SK-N-SH (cell line): ENCODE data around the gene RNF138. TPM values are rescaled to one million over a fixed set of nuclear protein-coding genes. Genes with fewer than 3 reads are reported as not detected.

ENCODE experiments used
- CTCF ChIA-PET: fragments of 300-600, 350-600 bp; formaldehyde crosslinking; extraction: SDS; loops from one replicate; lab custom pipeline; 2021; lab: Yijun Ruan, JAX
- POLR2A ChIA-PET: fragments of 350-600 bp; sonication (Branson Sonifier 250); formaldehyde crosslinking; extraction: SDS; loops from one replicate; lab custom pipeline; 2020; ENCODE audit warnings: antibody characterized with exemption, inconsistent platforms; lab: Yijun Ruan, JAX
- DNase-seq: peaks from one replicate; pipeline ENCODE4 v3.0.0; 2012
- H2AFZ ChIP-seq: fragments of 200-600 bp; sonication (generic); 2 replicates; pipeline ENCODE4 v1.8.1; 2016; ENCODE audit warnings: antibody characterized with exemption, mild to moderate bottlenecking, low read depth
- H3F3A ChIP-seq: fragments of 200-600 bp; sonication (generic); replicated peaks from 2 replicates; pipeline ENCODE3; 2016; ENCODE audit warnings: antibody characterized with exemption, mild to moderate bottlenecking; ENCODE audit not compliant: insufficient read depth
- H3K27ac ChIP-seq, 2 experiments: fragments of 200-500 bp in 1 of 2; fragments of 200-600 bp in 1 of 2; sonication (Bioruptor generic) in 1 of 2; sonication (generic), shearing (Covaris generic) in 1 of 2; 2 replicates each; pipeline versions ENCODE4 v1.5.1 to v1.6.1; 2014 to 2016; ENCODE audit warnings: low read depth in 2 of 2, inconsistent platforms in 1 of 2, low read length in 1 of 2, mild to moderate bottlenecking in 1 of 2, mixed read lengths in 1 of 2
- H3K27me3 ChIP-seq: fragments of 200-600 bp; sonication (generic), shearing (Covaris generic); 2 replicates; pipeline ENCODE4 v1.6.1; 2016; ENCODE audit warnings: mixed run types; ENCODE audit not compliant: insufficient read depth
- H3K36me3 ChIP-seq, 2 experiments: fragments of 200-500 bp in 1 of 2; fragments of 200-600 bp in 1 of 2; sonication (Bioruptor generic) in 1 of 2; sonication (generic) in 1 of 2; replicated peaks in 1 of 2; 2 replicates each; pipeline versions ENCODE3 to v1.5.1; 2014 to 2016; ENCODE audit warnings: low read length in 1 of 2, mild to moderate bottlenecking in 1 of 2; ENCODE audit not compliant: insufficient read depth in 2 of 2, control insufficient read depth in 1 of 2
- H3K4me1 ChIP-seq, 2 experiments: fragments of 200-500 bp in 1 of 2; fragments of 200-600 bp in 1 of 2; sonication (Bioruptor generic) in 1 of 2; sonication (generic), shearing (Covaris generic) in 1 of 2; 2 replicates each; pipeline versions ENCODE4 v1.5.1 to v1.6.1; 2014 to 2016; ENCODE audit warnings: low read depth in 1 of 2, low read length in 1 of 2, mixed run types in 1 of 2; ENCODE audit not compliant: insufficient read depth in 2 of 2, control insufficient read depth in 1 of 2
- H3K4me2 ChIP-seq: fragments of 200-600 bp; sonication (generic), shearing (Covaris generic); 2 replicates; pipeline ENCODE4 v1.6.1; 2017; ENCODE audit warnings: mixed run types
- H3K4me3 ChIP-seq, 2 experiments: fragments of 200-500 bp in 1 of 2; fragments of 200-600 bp in 1 of 2; sonication (Bioruptor generic) in 1 of 2; sonication (generic), shearing (Covaris generic) in 1 of 2; 2 replicates each; pipeline versions ENCODE4 v1.5.1 to v1.8.1; 2014 to 2016; ENCODE audit warnings: low read depth in 2 of 2, inconsistent platforms in 1 of 2, low read length in 1 of 2, mild to moderate bottlenecking in 1 of 2, mixed read lengths in 1 of 2, moderate library complexity in 1 of 2
- H3K79me2 ChIP-seq: fragments of 200-600 bp; sonication (generic); 2 replicates; pipeline ENCODE4 v1.8.1; 2017; ENCODE audit warnings: mild to moderate bottlenecking; ENCODE audit not compliant: insufficient read depth
- H3K9ac ChIP-seq: fragments of 200-600 bp; sonication (generic); 2 replicates; pipeline ENCODE4 v1.6.1; 2017; ENCODE audit warnings: mixed run types
- H3K9me2 ChIP-seq: fragments of 200-600 bp; sonication (generic); 2 replicates; pipeline ENCODE4 v1.6.1; 2017; ENCODE audit warnings: mixed run types
- H3K9me3 ChIP-seq: fragments of 200-600 bp; sonication (generic); 2 replicates; pipeline ENCODE4 v1.6.1; 2017; ENCODE audit warnings: mixed run types, mild to moderate bottlenecking, moderate library complexity
- H4K20me1 ChIP-seq: fragments of 200-600 bp; sonication (generic); 2 replicates; pipeline ENCODE4 v1.6.1; 2017; ENCODE audit warnings: mild to moderate bottlenecking, mixed run types; ENCODE audit not compliant: insufficient read depth
- EZH2phosphoT487 ChIP-seq: fragments of 200-600 bp; sonication (generic); IDR thresholded peaks from 2 replicates; pipeline ENCODE4 v1.6.1; 2017; ENCODE audit warnings: low read depth, mixed run types, mild to moderate bottlenecking, antibody characterized with exemption, moderate library complexity, borderline replicate concordance
- FOSL2 ChIP-seq: IDR thresholded peaks from 2 replicates; pipeline ENCODE4 v1.4.0; 2012; ENCODE audit warnings: low read depth, mild to moderate bottlenecking, moderate library complexity, borderline replicate concordance
- FOXJ3 ChIP-seq: sonication (generic); formaldehyde crosslinking; IDR thresholded peaks from 2 replicates; pipeline ENCODE4 v1.5.1; 2020; ENCODE audit warnings: mild to moderate bottlenecking, missing genetic modification reagents
- FOXM1 ChIP-seq: IDR thresholded peaks from 2 replicates; pipeline ENCODE4 v1.4.0; 2012; ENCODE audit warnings: low read depth, mild to moderate bottlenecking
- GABPA ChIP-seq: IDR thresholded peaks from 2 replicates; pipeline ENCODE4 v1.4.0; 2012; ENCODE audit warnings: low read depth, mild to moderate bottlenecking
- GATA2 ChIP-seq: sonication (generic); formaldehyde crosslinking; IDR thresholded peaks from 2 replicates; pipeline ENCODE4 v1.5.0; 2020; ENCODE audit warnings: mild to moderate bottlenecking, missing genetic modification reagents
- NFIC ChIP-seq: IDR thresholded peaks from 2 replicates; pipeline ENCODE4 v1.4.0; 2012; ENCODE audit warnings: borderline replicate concordance
- NRF1 ChIP-seq: IDR thresholded peaks from 2 replicates; pipeline ENCODE4 v1.6.1; 2012; ENCODE audit warnings: low read depth, mild to moderate bottlenecking, low read length
- PBX3 ChIP-seq: IDR thresholded peaks from 2 replicates; pipeline ENCODE4; 2012
- POLR2AphosphoS5 ChIP-seq: IDR thresholded peaks from 2 replicates; pipeline ENCODE4 v1.6.1; 2012; ENCODE audit warnings: low read depth, low read length
- RCOR1 ChIP-seq: fragments of 150-350 bp; IDR thresholded peaks from 2 replicates; pipeline ENCODE4 v1.6.1; 2017; ENCODE audit warnings: antibody characterized with exemption, low read length
- RFX5 ChIP-seq: IDR thresholded peaks from 2 replicates; pipeline ENCODE4 v1.6.1; 2012; ENCODE audit warnings: mild to moderate bottlenecking, improper control_type of control experiment, low read length
- RXRA ChIP-seq: IDR thresholded peaks from 2 replicates; pipeline ENCODE4 v1.4.0; 2012; ENCODE audit warnings: low read depth, mild to moderate bottlenecking, borderline replicate concordance
- SMC3 ChIP-seq: IDR thresholded peaks from 2 replicates; pipeline ENCODE4 v1.6.1; 2012; ENCODE audit warnings: low read depth, low read length, improper control_type of control experiment
- TCF12 ChIP-seq: IDR thresholded peaks from 2 replicates; pipeline ENCODE4 v1.4.0; 2012
- USF1 ChIP-seq: IDR thresholded peaks from 2 replicates; pipeline ENCODE4 v1.4.0; 2012; ENCODE audit warnings: low read depth, borderline replicate concordance
- ZBTB33 ChIP-seq: IDR thresholded peaks from 2 replicates; pipeline ENCODE4 v1.4.0; 2012; ENCODE audit warnings: low read depth, borderline replicate concordance
- WGBS: methylation state at CpG from one replicate; pipeline ENCODE4 v1.1.6; 2017; ENCODE audit warnings: low lambda C conversion rate; 5-methylcytosine and 5-hydroxymethylcytosine counted together
- polyA plus RNA-seq, 3 experiments: library from polyadenylated mRNA; depleted of rRNA; stranded (reverse); fragments of >200 nt; gene quantifications; 2 replicates each; pipeline ENCODE4 v1.2.3, GENCODE V29; 2012

Gene RNF138
- polyA plus RNA-seq, 1 of the 3 experiments (the other 2 are of a cell fraction), result 22.3 TPM

- POLR2A ChIA-PET, result no interaction called here
- peaks cover 67% of the 10 kb centered on the region for H3K79me2 ChIP-seq
- TF ChIP-seq RFX5 (no peak), FOSL2 (no peak), ZBTB33 (no peak), FOXM1 (no peak), SMC3 (no peak), RXRA (no peak), FOXJ3 (no peak), NFIC (no peak), PBX3 (no peak), RCOR1 (no peak)
- CTCF ChIA-PET, result interaction anchor here (0.6 kb wide), 1 partner anchor 11 kb away, joined by 4 read pairs; no protein-coding TSS in a partner anchor
- no peaks in the 10 kb centered on the region for H3K4me1 ChIP-seq
- 91% methylated on average over 4 of the region's 4 CpGs for WGBS
- no peaks in the 10 kb centered on the region for H3F3A ChIP-seq
- H4K20me1 ChIP-seq, result peaks cover 10% of the 10 kb centered on the region
- no peaks in the 10 kb centered on the region for H3K9me3 ChIP-seq
- H3K9ac ChIP-seq, result no peak overlapping the region
- H3K27me3 ChIP-seq, result no peaks in the 10 kb centered on the region
- H3K9me2 ChIP-seq, result no peaks in the 10 kb centered on the region
- no peak overlapping the region for H2AFZ ChIP-seq
- no peak overlapping the region for H3K27ac ChIP-seq
- DNase-seq, result no peak
- peaks cover 12 to 29% of the 10 kb centered on the region in 2 experiments for H3K36me3 ChIP-seq
- no peak overlapping the region for H3K4me2 ChIP-seq
- no peak overlapping the region for H3K4me3 ChIP-seq
Measured at GRCh38 chr18:32114293-32114942, 22.7 kb downstream of the RNF138 start.

GRCh38 chr18:32122039-32122438 is 30.4 kb downstream of the RNF138 start:
- Histone ChIP-seq H4K20me1 (peaks cover 6% of the 10 kb centered on the region), H3K9me2 (no peaks in the 10 kb centered on the region), H3K27ac (no peak overlapping the region), H3K9ac (no peak overlapping the region), H3K9me3 (no peaks in the 10 kb centered on the region), H3K4me3 (no peak overlapping the region), H3K79me2 (peaks cover 15% of the 10 kb centered on the region), H3K36me3 (peaks cover 34 to 36% of the 10 kb centered on the region in 2 experiments), H2AFZ (no peak overlapping the region), H3K27me3 (no peaks in the 10 kb centered on the region), H3K4me1 (no peaks in the 10 kb centered on the region), H3F3A (peaks cover 20% of the 10 kb centered on the region), H3K4me2 (no peak overlapping the region)
- WGBS, result 98% methylated on average over 5 of the region's 5 CpGs
- DNase-seq, result no peak
- ChIA-PET POLR2A (no interaction called here), CTCF (no interaction called here)
- no peak for TF ChIP-seq FOSL2
- no peak for TF ChIP-seq SMC3
- TF ChIP-seq GABPA, result no peak
- TF ChIP-seq ZBTB33, result no peak
- no peak for TF ChIP-seq POLR2AphosphoS5
- no peak for TF ChIP-seq GATA2 (CRISPR knock-in tag)
- no peak for TF ChIP-seq FOXJ3
- no peak for TF ChIP-seq EZH2phosphoT487
- TF ChIP-seq NRF1, result no peak
- no peak for TF ChIP-seq RXRA
- TF ChIP-seq USF1, result no peak
- TF ChIP-seq TCF12, result no peak
